Lower leg skin (tissue), 3 donors: ENCODE results near the gene TMEM63A.

Experiments
- POLR2A ChIP-seq, 2 donors: fragments of 450-650 bp; IDR thresholded peaks; one replicate each; pipeline ENCODE4 v1.6.1; 2016 to 2017; ENCODE audit warnings: antibody characterized with exemption in 2 of 2, mild to moderate bottlenecking in 1 of 2, moderate library complexity in 1 of 2
- TF ChIP-seq, protein P1 (sequence below), 3 donors: fragments of 450-650 bp; IDR thresholded peaks; one replicate each; pipeline ENCODE4 v1.5.1; 2016; ENCODE audit warnings: antibody characterized with exemption in 3 of 3, mild to moderate bottlenecking in 3 of 3, moderate library complexity in 2 of 3

DNA sequence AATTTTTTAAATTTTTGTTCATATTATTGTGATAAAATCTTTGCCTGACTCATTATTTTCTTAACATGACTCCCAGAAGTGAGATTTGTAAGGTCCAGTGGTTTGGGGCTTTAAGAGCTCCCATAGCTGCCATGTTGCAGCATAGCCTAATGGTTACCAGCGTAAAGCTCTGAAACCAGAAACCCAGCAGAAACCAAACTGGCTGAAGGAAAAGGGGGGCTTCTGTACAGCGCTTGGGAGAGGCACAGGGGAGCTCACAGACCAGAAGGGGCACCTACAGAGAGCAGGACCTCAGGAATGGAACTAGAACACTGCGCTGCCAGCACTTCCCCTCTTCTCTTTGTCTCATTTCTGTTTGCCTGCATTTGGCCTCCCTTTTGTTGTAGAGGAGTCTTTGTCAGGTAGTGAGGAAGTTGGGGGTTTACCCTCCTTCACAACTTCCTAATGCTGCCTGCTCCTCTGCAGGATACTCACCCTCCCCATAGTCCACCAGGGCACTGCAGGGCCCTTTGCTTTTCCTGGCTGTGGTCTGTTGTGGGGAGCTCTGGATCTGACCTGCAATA is 44.5 kb upstream of the TMEM63A start:
- TF ChIP-seq, protein P1, sequence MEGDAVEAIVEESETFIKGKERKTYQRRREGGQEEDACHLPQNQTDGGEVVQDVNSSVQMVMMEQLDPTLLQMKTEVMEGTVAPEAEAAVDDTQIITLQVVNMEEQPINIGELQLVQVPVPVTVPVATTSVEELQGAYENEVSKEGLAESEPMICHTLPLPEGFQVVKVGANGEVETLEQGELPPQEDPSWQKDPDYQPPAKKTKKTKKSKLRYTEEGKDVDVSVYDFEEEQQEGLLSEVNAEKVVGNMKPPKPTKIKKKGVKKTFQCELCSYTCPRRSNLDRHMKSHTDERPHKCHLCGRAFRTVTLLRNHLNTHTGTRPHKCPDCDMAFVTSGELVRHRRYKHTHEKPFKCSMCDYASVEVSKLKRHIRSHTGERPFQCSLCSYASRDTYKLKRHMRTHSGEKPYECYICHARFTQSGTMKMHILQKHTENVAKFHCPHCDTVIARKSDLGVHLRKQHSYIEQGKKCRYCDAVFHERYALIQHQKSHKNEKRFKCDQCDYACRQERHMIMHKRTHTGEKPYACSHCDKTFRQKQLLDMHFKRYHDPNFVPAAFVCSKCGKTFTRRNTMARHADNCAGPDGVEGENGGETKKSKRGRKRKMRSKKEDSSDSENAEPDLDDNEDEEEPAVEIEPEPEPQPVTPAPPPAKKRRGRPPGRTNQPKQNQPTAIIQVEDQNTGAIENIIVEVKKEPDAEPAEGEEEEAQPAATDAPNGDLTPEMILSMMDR (IDR thresholded peaks at IDR 0.05) = no peak
- TF ChIP-seq POLR2A (IDR thresholded peaks at IDR 0.05) = no peak
